Liver (tissue), 9 donors: ENCODE measurements around the gene PPP1R18. TPM values are rescaled to one million over a fixed set of nuclear protein-coding genes. Genes with fewer than 3 reads are reported as not detected.
A peak's percentile ranks its signal among the peaks of the same experiment; 100 is the strongest.

Experiments
- DNase-seq: peaks from one replicate; pipeline ENCODE4 v3.0.0-alpha.2; 2017; ENCODE audit warnings: low spot score
- H3K27ac ChIP-seq, 2 donors: one replicate each; pipeline ENCODE4 v1.7.0; 2013; ENCODE audit warnings: inconsistent platforms in 2 of 2, low read length in 2 of 2, control low read depth in 1 of 2, low read depth in 1 of 2, mild to moderate bottlenecking in 1 of 2
- H3K27me3 ChIP-seq, 4 donors: one replicate each; pipeline versions ENCODE4 v1.6.1 to v1.7.0; 2013; ENCODE audit warnings: low read length in 3 of 4, inconsistent platforms in 1 of 4, mild to moderate bottlenecking in 1 of 4, moderate library complexity in 1 of 4; ENCODE audit not compliant: control insufficient read depth in 4 of 4, insufficient read depth in 4 of 4
- H3K36me3 ChIP-seq, 4 donors: one replicate each; pipeline versions ENCODE4 v1.6.1 to v1.7.0; 2013; ENCODE audit warnings: low read length in 3 of 4, mild to moderate bottlenecking in 3 of 4, low read depth in 1 of 4, moderate library complexity in 1 of 4; ENCODE audit not compliant: control insufficient read depth in 4 of 4, insufficient read depth in 3 of 4
- H3K4me1 ChIP-seq, 4 donors: one replicate each; pipeline versions ENCODE4 v1.6.1 to v1.7.0; 2013; ENCODE audit warnings: low read length in 3 of 4, mild to moderate bottlenecking in 3 of 4, moderate library complexity in 1 of 4; ENCODE audit not compliant: control insufficient read depth in 4 of 4, insufficient read depth in 4 of 4
- H3K4me3 ChIP-seq, 3 donors: one replicate each; pipeline versions ENCODE4 v1.6.1 to v1.7.0; 2013; ENCODE audit warnings: low read length in 3 of 3, control low read depth in 1 of 3, low read depth in 1 of 3, mild to moderate bottlenecking in 1 of 3
- H3K9ac ChIP-seq, 2 donors: one replicate each; pipeline ENCODE4 v1.7.0; 2013; ENCODE audit warnings: low read length in 2 of 2, mild to moderate bottlenecking in 2 of 2, moderate library complexity in 2 of 2, control low read depth in 1 of 2, low read depth in 1 of 2
- H3K9me3 ChIP-seq, 4 donors: one replicate each; pipeline versions ENCODE4 v1.6.1 to v1.7.0; 2013; ENCODE audit warnings: low read length in 3 of 4; ENCODE audit not compliant: control insufficient read depth in 4 of 4
- ATF3 ChIP-seq: IDR thresholded peaks from 2 replicates; pipeline ENCODE4 v1.6.1; 2016; ENCODE audit warnings: antibody characterized with exemption
- CTCF ChIP-seq: fragments of 150-350 bp; IDR thresholded peaks from 2 replicates; pipeline ENCODE4 v1.5.1; 2017; ENCODE audit warnings: improper control_type of control experiment, low read depth, low read length; ENCODE audit not compliant: missing input control
- EGR1 ChIP-seq, 2 donors: IDR thresholded peaks; 2 replicates each; pipeline ENCODE4 v1.6.1; 2016 to 2018; ENCODE audit warnings: antibody characterized with exemption in 2 of 2, low read depth in 2 of 2
- FOXA1 ChIP-seq: IDR thresholded peaks from 2 replicates; pipeline ENCODE4 v1.6.1; 2016; ENCODE audit warnings: antibody characterized with exemption
- FOXA2 ChIP-seq: IDR thresholded peaks from 2 replicates; pipeline ENCODE4 v1.6.1; 2016; ENCODE audit warnings: antibody characterized with exemption
- GABPA ChIP-seq, 2 donors: IDR thresholded peaks in 1 of 2; conservative IDR thresholded peaks in 1 of 2; 2 replicates each; pipeline ENCODE4 v1.6.1; 2016; ENCODE audit warnings: antibody characterized with exemption in 2 of 2, mild to moderate bottlenecking in 1 of 2, moderate library complexity in 1 of 2
- HNF4A ChIP-seq, 2 donors: conservative IDR thresholded peaks; 2 replicates each; pipeline ENCODE4 v1.6.1; 2016; ENCODE audit warnings: antibody characterized with exemption in 2 of 2, mild to moderate bottlenecking in 2 of 2
- HNF4G ChIP-seq: IDR thresholded peaks from 2 replicates; pipeline ENCODE4 v1.6.1; 2016; ENCODE audit warnings: antibody characterized with exemption
- JUND ChIP-seq, 2 donors: IDR thresholded peaks; 2 replicates each; pipeline ENCODE4 v1.6.1; 2016; ENCODE audit warnings: antibody characterized with exemption in 2 of 2
- MAX ChIP-seq: IDR thresholded peaks from 2 replicates; pipeline ENCODE4 v1.6.1; 2016; ENCODE audit warnings: antibody characterized with exemption
- NR2F2 ChIP-seq: IDR thresholded peaks from 2 replicates; pipeline ENCODE4 v1.6.1; 2016; ENCODE audit warnings: antibody characterized with exemption
- RAD21 ChIP-seq, 2 donors: IDR thresholded peaks; 2 replicates each; pipeline ENCODE4 v1.6.1; 2016; ENCODE audit warnings: antibody characterized with exemption in 2 of 2, mild to moderate bottlenecking in 2 of 2
- REST ChIP-seq: IDR thresholded peaks from 2 replicates; pipeline ENCODE4 v1.6.1; 2016; ENCODE audit warnings: antibody characterized with exemption, mild to moderate bottlenecking
- RXRA ChIP-seq, 2 donors: IDR thresholded peaks; 2 replicates each; pipeline ENCODE4 v1.6.1; 2017 to 2018; ENCODE audit warnings: antibody characterized with exemption in 2 of 2, mild to moderate bottlenecking in 1 of 2
- SP1 ChIP-seq: IDR thresholded peaks from 2 replicates; pipeline ENCODE4 v1.6.1; 2018; ENCODE audit warnings: antibody characterized with exemption, mild to moderate bottlenecking
- TAF1 ChIP-seq: conservative IDR thresholded peaks from 2 replicates; pipeline ENCODE4 v1.6.1; 2016; ENCODE audit warnings: antibody characterized with exemption, mild to moderate bottlenecking
- YY1 ChIP-seq: IDR thresholded peaks from 2 replicates; pipeline ENCODE4 v1.6.1; 2016; ENCODE audit warnings: antibody characterized with exemption, mild to moderate bottlenecking
- ZBTB33 ChIP-seq: IDR thresholded peaks from 2 replicates; pipeline ENCODE4 v1.6.1; 2016; ENCODE audit warnings: antibody characterized with exemption
- WGBS: extraction: QIAGEN DNeasy Blood & Tissue Kit; methylation state at CpG from one replicate; pipeline ENCODE4 v1.1.7; 2013; 5-methylcytosine and 5-hydroxymethylcytosine counted together
- polyA plus RNA-seq, 2 donors: library from polyadenylated mRNA; stranded (reverse) in 1 of 2; unstranded in 1 of 2; fragments of 200-250 nt in 1 of 2; fragments of >200 nt in 1 of 2; fragmentation: Nextera tagmentation in 1 of 2; extraction: Ambion mirVana in 1 of 2; gene quantifications; one replicate each; pipeline versions ENCODE4 v1.2.1 to v1.2.3, GENCODE V29; 2013 to 2015
- total RNA-seq, 2 donors: library from RNA; depleted of rRNA; stranded (reverse); fragments of >200 nt; gene quantifications; one replicate each; pipeline ENCODE4 v1.2.3, GENCODE V29; 2014
- donor health status: healthy.
- donor health status: healthy.
- donor health status: healthy.
- donor health status: healthy.
- donor health status: healthy.

The PPP1R18 gene
- total and polyA plus RNA-seq, 4 donors: 7.4 to 17.4 (median 11.5) TPM

- WGBS: 90% methylated on average over 4 of the region's 4 CpGs
These were observed 17.4 kb upstream of the PPP1R18 start for GRCh38 chr6:30703821-30704220.

GRCh38 chr6:30703011-30703410 is 16.6 kb upstream of the PPP1R18 start:
- WGBS: 96% methylated on average over 10 of the region's 10 CpGs
- no peak for DNase-seq
- no peak overlapping the region for H3K27ac ChIP-seq
- no peak overlapping the region for H3K4me3 ChIP-seq
- peaks cover 4 to 17% (median 14%) of the 10 kb centered on the region in 4 donors for H3K4me1 ChIP-seq
- TF ChIP-seq GABPA (IDR thresholded peaks at IDR 0.05 in 1 of 2, conservative IDR thresholded peaks at IDR 0.05 in 1 of 2): no peak
- peaks cover 5 to 22% (median 9%) of the 10 kb centered on the region in 4 donors for H3K36me3 ChIP-seq
- H3K27me3 ChIP-seq: no peaks in the 10 kb centered on the region
- no peak overlapping the region for H3K9ac ChIP-seq
- H3K9me3 ChIP-seq: no peaks in the 10 kb centered on the region

More at GRCh38 chr6:30703821-30704220, 17.4 kb upstream of the PPP1R18 start:
- H3K36me3 ChIP-seq: peaks cover 5 to 22% (median 9%) of the 10 kb centered on the region in 4 donors
- H3K27ac ChIP-seq: no peak overlapping the region
- H3K27me3 ChIP-seq: no peaks in the 10 kb centered on the region
- no peaks in the 10 kb centered on the region for H3K9me3 ChIP-seq
- no peak overlapping the region for H3K9ac ChIP-seq
- DNase-seq: no peak
- no peak overlapping the region for H3K4me3 ChIP-seq
- peaks cover 4 to 22% (median 16%) of the 10 kb centered on the region in 4 donors for H3K4me1 ChIP-seq
- TF ChIP-seq NR2F2 (no peak), FOXA2 (no peak), YY1 (no peak), TAF1 (no peak), HNF4A (conservative IDR thresholded peaks at IDR 0.05) (no peak), GABPA (IDR thresholded peaks at IDR 0.05 in 1 of 2, conservative IDR thresholded peaks at IDR 0.05 in 1 of 2) (no peak), CTCF (no peak)

- no peak overlapping the region for H3K4me3 ChIP-seq
- H3K27ac ChIP-seq: no peak overlapping the region
- peaks cover 0 to 15% (median 9%) of the 10 kb centered on the region in 4 donors for H3K36me3 ChIP-seq
- H3K27me3 ChIP-seq: no peaks in the 10 kb centered on the region
- DNase-seq: no peak
- peaks cover 2 to 10% (median 7%) of the 10 kb centered on the region in 4 donors for H3K4me1 ChIP-seq
- no peak overlapping the region for H3K9ac ChIP-seq
- 32% methylated on average over 4 of the region's 4 CpGs for WGBS
- no peak for TF ChIP-seq FOXA2
- TF ChIP-seq CTCF: no peak
- no peak for TF ChIP-seq ZBTB33
- TF ChIP-seq JUND (IDR thresholded peaks at IDR 0.05): no peak
- TF ChIP-seq YY1: no peak
- TF ChIP-seq GABPA (IDR thresholded peaks at IDR 0.05 in 1 of 2, conservative IDR thresholded peaks at IDR 0.05 in 1 of 2): peak in 1 of 2 donors; percentile 23
- TF ChIP-seq FOXA1: no peak
- TF ChIP-seq HNF4A (conservative IDR thresholded peaks at IDR 0.05): peak; percentile 23 to 26
- TF ChIP-seq ATF3: no peak
- TF ChIP-seq EGR1 (IDR thresholded peaks at IDR 0.05; ENCODE audit: low read depth in 2 of 2): no peak
- no peak for TF ChIP-seq REST
- peak in 1 of 2 donors; percentile 8 for TF ChIP-seq RAD21 (IDR thresholded peaks at IDR 0.05)
- TF ChIP-seq HNF4G: peak; percentile 14
- peak; percentile 12 to 41 for TF ChIP-seq RXRA (IDR thresholded peaks at IDR 0.05)
- TF ChIP-seq SP1: peak; percentile 15
- no peak for TF ChIP-seq MAX
- no peak for TF ChIP-seq NR2F2
- TF ChIP-seq TAF1: no peak
- H3K9me3 ChIP-seq: no peaks in the 10 kb centered on the region
These were observed 13.9 kb upstream of the PPP1R18 start for GRCh38 chr6:30700340-30700739.
